WTC11 (cell line): ENCODE data around the gene UBL3.

Source experiments
- CREB1 ChIP-seq: sonication (generic); formaldehyde crosslinking; IDR thresholded peaks from 2 replicates; pipeline ENCODE4 v1.8.0; 2023; ENCODE audit warnings: mild to moderate bottlenecking, missing genetic modification reagents
- CREM ChIP-seq: sonication (generic); formaldehyde crosslinking; IDR thresholded peaks from 2 replicates; pipeline ENCODE4 v1.8.1; 2022; ENCODE audit warnings: mild to moderate bottlenecking, missing genetic modification reagents, moderate library complexity
- EMX1 ChIP-seq: fragments of 250-450 bp; sonication (Bioruptor Pico); IDR thresholded peaks from 2 replicates; pipeline ENCODE4 v1.8.0; 2021; ENCODE audit warnings: mild to moderate bottlenecking
- ESRRA ChIP-seq: sonication (generic); formaldehyde crosslinking; IDR thresholded peaks from 2 replicates; pipeline ENCODE4 v1.8.1; 2022; ENCODE audit warnings: mild to moderate bottlenecking, missing genetic modification reagents, borderline replicate concordance
- RORB ChIP-seq: fragments of 250-450 bp; sonication (Bioruptor Pico); IDR thresholded peaks from 2 replicates; pipeline ENCODE4 v1.9.0; 2021; ENCODE audit warnings: mild to moderate bottlenecking
- ZBTB21 ChIP-seq: sonication (generic); formaldehyde crosslinking; IDR thresholded peaks from 2 replicates; pipeline ENCODE4 v1.8.1; 2023; ENCODE audit warnings: mild to moderate bottlenecking, missing genetic modification reagents, borderline replicate concordance
- TF ChIP-seq, protein P1 (sequence below): fragments of 200-600 bp; IDR thresholded peaks from 2 replicates; pipeline ENCODE4 v1.8.0; 2022; ENCODE audit warnings: antibody characterized with exemption
- TF ChIP-seq, protein P2 (sequence below): sonication (generic); formaldehyde crosslinking; IDR thresholded peaks from 2 replicates; pipeline ENCODE4 v1.8.1; 2023; ENCODE audit warnings: mild to moderate bottlenecking, missing genetic modification reagents
- TF ChIP-seq, protein P3 (sequence below): sonication (generic); formaldehyde crosslinking; IDR thresholded peaks from 2 replicates; pipeline ENCODE4 v1.8.0; 2023; ENCODE audit warnings: missing genetic modification reagents
- TF ChIP-seq, protein P4 (sequence below): sonication (generic); formaldehyde crosslinking; conservative IDR thresholded peaks from 2 replicates; pipeline ENCODE4 v1.8.1; 2022; ENCODE audit warnings: mild to moderate bottlenecking, missing genetic modification reagents

DNA sequence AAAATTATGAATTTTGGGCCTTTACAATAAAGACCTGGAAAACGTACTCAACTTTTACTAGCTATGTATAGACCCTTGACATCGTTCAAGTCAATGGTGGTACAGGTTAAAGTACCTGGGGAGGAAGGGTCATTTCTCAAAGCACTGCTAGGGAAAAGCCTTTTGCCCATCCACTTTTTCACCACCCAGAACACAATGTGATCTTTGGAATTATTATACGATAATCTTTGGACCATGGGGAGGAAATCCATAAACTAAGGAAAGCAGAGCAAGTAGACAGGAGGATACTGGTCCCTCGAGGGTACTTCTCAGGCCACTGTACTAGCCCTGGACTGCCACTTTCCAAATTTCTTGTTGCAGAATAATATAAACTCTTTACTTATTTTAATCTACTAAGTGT is 39.5 kb downstream of the UBL3 start:
- TF ChIP-seq, protein P1, sequence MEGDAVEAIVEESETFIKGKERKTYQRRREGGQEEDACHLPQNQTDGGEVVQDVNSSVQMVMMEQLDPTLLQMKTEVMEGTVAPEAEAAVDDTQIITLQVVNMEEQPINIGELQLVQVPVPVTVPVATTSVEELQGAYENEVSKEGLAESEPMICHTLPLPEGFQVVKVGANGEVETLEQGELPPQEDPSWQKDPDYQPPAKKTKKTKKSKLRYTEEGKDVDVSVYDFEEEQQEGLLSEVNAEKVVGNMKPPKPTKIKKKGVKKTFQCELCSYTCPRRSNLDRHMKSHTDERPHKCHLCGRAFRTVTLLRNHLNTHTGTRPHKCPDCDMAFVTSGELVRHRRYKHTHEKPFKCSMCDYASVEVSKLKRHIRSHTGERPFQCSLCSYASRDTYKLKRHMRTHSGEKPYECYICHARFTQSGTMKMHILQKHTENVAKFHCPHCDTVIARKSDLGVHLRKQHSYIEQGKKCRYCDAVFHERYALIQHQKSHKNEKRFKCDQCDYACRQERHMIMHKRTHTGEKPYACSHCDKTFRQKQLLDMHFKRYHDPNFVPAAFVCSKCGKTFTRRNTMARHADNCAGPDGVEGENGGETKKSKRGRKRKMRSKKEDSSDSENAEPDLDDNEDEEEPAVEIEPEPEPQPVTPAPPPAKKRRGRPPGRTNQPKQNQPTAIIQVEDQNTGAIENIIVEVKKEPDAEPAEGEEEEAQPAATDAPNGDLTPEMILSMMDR, result no peak
- TF ChIP-seq, protein P2, sequence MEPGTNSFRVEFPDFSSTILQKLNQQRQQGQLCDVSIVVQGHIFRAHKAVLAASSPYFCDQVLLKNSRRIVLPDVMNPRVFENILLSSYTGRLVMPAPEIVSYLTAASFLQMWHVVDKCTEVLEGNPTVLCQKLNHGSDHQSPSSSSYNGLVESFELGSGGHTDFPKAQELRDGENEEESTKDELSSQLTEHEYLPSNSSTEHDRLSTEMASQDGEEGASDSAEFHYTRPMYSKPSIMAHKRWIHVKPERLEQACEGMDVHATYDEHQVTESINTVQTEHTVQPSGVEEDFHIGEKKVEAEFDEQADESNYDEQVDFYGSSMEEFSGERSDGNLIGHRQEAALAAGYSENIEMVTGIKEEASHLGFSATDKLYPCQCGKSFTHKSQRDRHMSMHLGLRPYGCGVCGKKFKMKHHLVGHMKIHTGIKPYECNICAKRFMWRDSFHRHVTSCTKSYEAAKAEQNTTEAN (CRISPR knock-in tag), result no peak
- TF ChIP-seq ZBTB21 (no peak), CREM (no peak), EMX1 (CRISPR knock-in tag) (no peak), ESRRA (no peak), CREB1 (CRISPR knock-in tag) (no peak), RORB (no peak)
- TF ChIP-seq, protein P3, sequence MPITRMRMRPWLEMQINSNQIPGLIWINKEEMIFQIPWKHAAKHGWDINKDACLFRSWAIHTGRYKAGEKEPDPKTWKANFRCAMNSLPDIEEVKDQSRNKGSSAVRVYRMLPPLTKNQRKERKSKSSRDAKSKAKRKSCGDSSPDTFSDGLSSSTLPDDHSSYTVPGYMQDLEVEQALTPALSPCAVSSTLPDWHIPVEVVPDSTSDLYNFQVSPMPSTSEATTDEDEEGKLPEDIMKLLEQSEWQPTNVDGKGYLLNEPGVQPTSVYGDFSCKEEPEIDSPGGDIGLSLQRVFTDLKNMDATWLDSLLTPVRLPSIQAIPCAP (CRISPR knock-in tag), result no peak
- TF ChIP-seq, protein P4, sequence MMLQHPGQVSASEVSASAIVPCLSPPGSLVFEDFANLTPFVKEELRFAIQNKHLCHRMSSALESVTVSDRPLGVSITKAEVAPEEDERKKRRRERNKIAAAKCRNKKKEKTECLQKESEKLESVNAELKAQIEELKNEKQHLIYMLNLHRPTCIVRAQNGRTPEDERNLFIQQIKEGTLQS (CRISPR knock-in tag), result no peak
